Measurements from ENCODE around the gene SLC25A13. TPM values are rescaled to one million over a fixed set of nuclear protein-coding genes. Genes with fewer than 3 reads are reported as not detected.

Gene SLC25A13
- polyA plus RNA-seq, 1 of the 3 experiments (the other 2 are of a cell fraction): 16.0 TPM

GRCh38 chr7:96076350-96076707, 245.6 kb downstream of the SLC25A13 start:
- Histone ChIP-seq H3K79me2 (ENCODE audit: insufficient read depth) (no peaks in the 10 kb centered on the region), H3K27me3 (ENCODE audit: insufficient read depth) (peaks cover 11% of the 10 kb centered on the region; the same call in 1 of the 2 replicates), H4K20me1 (ENCODE audit: insufficient read depth) (no peaks in the 10 kb centered on the region), H3K27ac (ENCODE audit: low read depth in 2 of 2, low read length in 1 of 2) (no peak overlapping the region), H2AFZ (ENCODE audit: low read depth) (peak overlapping the region; percentile 83; the same call in 1 of the 2 replicates), H3K4me3 (ENCODE audit: low read depth in 2 of 2, low read length in 1 of 2) (peak overlapping the region; percentile 68 to 69), H3K4me2 (peak overlapping the region; percentile 90), H3K9me2 (no peaks in the 10 kb centered on the region), H3K9ac (no peak overlapping the region), H3F3A (replicated peaks; ENCODE audit: insufficient read depth) (no peaks in the 10 kb centered on the region), H3K36me3 (replicated peaks in 1 of 2; ENCODE audit: control insufficient read depth in 1 of 2, insufficient read depth in 2 of 2, low read length in 1 of 2) (no peaks in the 10 kb centered on the region), H3K9me3 (no peaks in the 10 kb centered on the region), H3K4me1 (ENCODE audit: control insufficient read depth in 1 of 2, insufficient read depth in 2 of 2, low read depth in 1 of 2, low read length in 1 of 2) (peaks cover 3 to 7% of the 10 kb centered on the region in 2 experiments; a peak in 3 of 4 replicates)
- WGBS (ENCODE audit: low lambda C conversion rate): 26% methylated on average over 10 of the region's 10 CpGs
- POLR2A ChIA-PET: interaction anchor here (0.6 kb wide), 1 partner anchor 940 kb away, joined by 3 read pairs; no protein-coding TSS in a partner anchor
- CTCF ChIA-PET: interaction anchor here (0.6 to 4.3 kb wide), 34 partner anchors 10 to 1860 kb away, joined by 3 to 99 read pairs (median 4); partner anchors contain the start of genes DLX5 and SDHAF3
- TF ChIP-seq, protein P1, sequence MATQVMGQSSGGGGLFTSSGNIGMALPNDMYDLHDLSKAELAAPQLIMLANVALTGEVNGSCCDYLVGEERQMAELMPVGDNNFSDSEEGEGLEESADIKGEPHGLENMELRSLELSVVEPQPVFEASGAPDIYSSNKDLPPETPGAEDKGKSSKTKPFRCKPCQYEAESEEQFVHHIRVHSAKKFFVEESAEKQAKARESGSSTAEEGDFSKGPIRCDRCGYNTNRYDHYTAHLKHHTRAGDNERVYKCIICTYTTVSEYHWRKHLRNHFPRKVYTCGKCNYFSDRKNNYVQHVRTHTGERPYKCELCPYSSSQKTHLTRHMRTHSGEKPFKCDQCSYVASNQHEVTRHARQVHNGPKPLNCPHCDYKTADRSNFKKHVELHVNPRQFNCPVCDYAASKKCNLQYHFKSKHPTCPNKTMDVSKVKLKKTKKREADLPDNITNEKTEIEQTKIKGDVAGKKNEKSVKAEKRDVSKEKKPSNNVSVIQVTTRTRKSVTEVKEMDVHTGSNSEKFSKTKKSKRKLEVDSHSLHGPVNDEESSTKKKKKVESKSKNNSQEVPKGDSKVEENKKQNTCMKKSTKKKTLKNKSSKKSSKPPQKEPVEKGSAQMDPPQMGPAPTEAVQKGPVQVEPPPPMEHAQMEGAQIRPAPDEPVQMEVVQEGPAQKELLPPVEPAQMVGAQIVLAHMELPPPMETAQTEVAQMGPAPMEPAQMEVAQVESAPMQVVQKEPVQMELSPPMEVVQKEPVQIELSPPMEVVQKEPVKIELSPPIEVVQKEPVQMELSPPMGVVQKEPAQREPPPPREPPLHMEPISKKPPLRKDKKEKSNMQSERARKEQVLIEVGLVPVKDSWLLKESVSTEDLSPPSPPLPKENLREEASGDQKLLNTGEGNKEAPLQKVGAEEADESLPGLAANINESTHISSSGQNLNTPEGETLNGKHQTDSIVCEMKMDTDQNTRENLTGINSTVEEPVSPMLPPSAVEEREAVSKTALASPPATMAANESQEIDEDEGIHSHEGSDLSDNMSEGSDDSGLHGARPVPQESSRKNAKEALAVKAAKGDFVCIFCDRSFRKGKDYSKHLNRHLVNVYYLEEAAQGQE (IDR thresholded peaks at IDR 0.05; ENCODE audit: low read depth, low read length): no peak
- no peak for TF ChIP-seq GATA2 (CRISPR knock-in tag; IDR thresholded peaks at IDR 0.05)
- no peak for TF ChIP-seq PBX3 (IDR thresholded peaks at IDR 0.05)
- TF ChIP-seq JUND (IDR thresholded peaks at IDR 0.05): no peak
- no peak for TF ChIP-seq CTCF (IDR thresholded peaks at IDR 0.05)
- TF ChIP-seq MEF2A (IDR thresholded peaks at IDR 0.05; ENCODE audit: borderline replicate concordance, low read depth): no peak
- TF ChIP-seq MXI1 (IDR thresholded peaks at IDR 0.05; ENCODE audit: low read depth, low read length): no peak
- no peak for TF ChIP-seq IRF3 (IDR thresholded peaks at IDR 0.05; ENCODE audit: low read depth, low read length)
- TF ChIP-seq SIN3A (IDR thresholded peaks at IDR 0.05; ENCODE audit: borderline replicate concordance, low read depth, low read length): no peak
- no peak for TF ChIP-seq RFX5 (IDR thresholded peaks at IDR 0.05; ENCODE audit: low read length)
- no peak for TF ChIP-seq TEAD4 (IDR thresholded peaks at IDR 0.05; ENCODE audit: borderline replicate concordance, insufficient read depth)
- TF ChIP-seq NFIC (IDR thresholded peaks at IDR 0.05; ENCODE audit: borderline replicate concordance): no peak
- no peak for TF ChIP-seq ELF1 (IDR thresholded peaks at IDR 0.05)
- no peak for TF ChIP-seq YY1 (IDR thresholded peaks at IDR 0.05; ENCODE audit: low read depth)
- no peak for TF ChIP-seq FOSL2 (IDR thresholded peaks at IDR 0.05; ENCODE audit: borderline replicate concordance, low read depth)
- no peak for DNase-seq
